ENCODE measurements around the gene RTTN. TPM values are rescaled to one million over a fixed set of nuclear protein-coding genes. Genes with fewer than 3 reads are reported as not detected.

The RTTN gene
- total RNA-seq, 1 donor from 2014 or later: 52.4 TPM

DNA sequence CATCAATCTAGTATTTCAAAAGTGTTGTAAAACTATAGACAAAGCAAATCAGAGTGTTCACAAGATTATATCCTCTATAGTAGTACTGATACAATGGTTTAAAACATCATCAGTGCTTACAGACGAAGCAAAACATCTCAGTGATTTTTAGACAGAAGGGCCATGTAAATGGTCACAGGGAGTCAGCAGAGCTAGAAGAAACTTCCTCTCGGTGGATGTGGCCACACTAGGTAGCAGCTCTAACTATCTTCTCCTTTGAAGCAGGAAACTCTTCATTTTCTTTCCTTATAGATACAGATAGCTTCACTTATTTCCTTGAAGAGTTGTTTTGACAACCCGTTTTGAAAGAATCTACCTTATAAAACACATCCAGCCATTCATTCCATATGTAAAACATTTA is 177.4 kb downstream of the RTTN start:
- Histone ChIP-seq H3K4me1 (no peaks in the 10 kb centered on the region), H3K4me3 (no peak overlapping the region), H3K27ac (no peak overlapping the region), H4K20me1 (ENCODE audit: low read depth) (no peaks in the 10 kb centered on the region), H3K79me2 (ENCODE audit: low read depth) (no peaks in the 10 kb centered on the region), H3K9ac (no peak overlapping the region), H3K4me2 (no peak overlapping the region), H3K27me3 (no peaks in the 10 kb centered on the region), H2AFZ (replicated peaks) (no peak overlapping the region), H3K36me3 (peaks cover 8% of the 10 kb centered on the region), H3F3A (ENCODE audit: low read depth) (no peaks in the 10 kb centered on the region), H3K9me3 (ENCODE audit: low read depth) (no peaks in the 10 kb centered on the region)
- H3K4me1 Mint-ChIP-seq: no peaks in the 10 kb centered on the region
- no peak overlapping the region for H3K4me3 Mint-ChIP-seq
- no peaks in the 10 kb centered on the region for H3K9me3 Mint-ChIP-seq
- TF ChIP-seq EZH2phosphoT487 (IDR thresholded peaks at IDR 0.05) (no peak), EZH2 (IDR thresholded peaks at IDR 0.05) (no peak), CTCF (IDR thresholded peaks at IDR 0.05) (no peak)
- H3K27ac Mint-ChIP-seq: no peak overlapping the region
- no peak for DNase-seq (ENCODE audit: low spot score)
- H3K27me3 Mint-ChIP-seq (ENCODE audit: insufficient read depth, low read depth): no peaks in the 10 kb centered on the region
- H3K36me3 Mint-ChIP-seq: peaks cover 30% of the 10 kb centered on the region

DNA sequence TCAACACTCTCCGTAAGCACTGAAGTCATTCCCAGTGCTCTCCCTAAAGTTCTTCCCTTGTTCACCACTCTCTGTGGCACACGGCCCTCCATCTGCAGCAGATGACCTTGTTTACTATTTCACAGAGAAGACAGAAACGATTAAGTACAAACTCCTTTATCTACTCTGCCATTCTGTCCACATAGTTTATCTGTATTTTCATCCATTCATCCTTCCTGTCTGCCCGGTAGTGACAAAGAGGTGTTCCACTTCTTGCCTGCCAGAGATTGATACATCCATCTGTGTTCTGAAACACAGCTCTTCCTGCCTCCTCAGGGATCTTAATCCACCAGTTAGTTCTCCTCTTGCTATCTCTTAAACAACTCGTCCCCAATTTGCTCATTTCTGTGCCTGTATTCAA is 179.9 kb downstream of the RTTN start:
- DNase-seq (ENCODE audit: low spot score): no peak
- Mint-ChIP-seq H3K4me1 (no peaks in the 10 kb centered on the region), H3K4me3 (no peak overlapping the region), H3K27ac (no peak overlapping the region), H3K9me3 (no peaks in the 10 kb centered on the region), H3K27me3 (ENCODE audit: insufficient read depth, low read depth) (no peaks in the 10 kb centered on the region), H3K36me3 (peaks cover 32% of the 10 kb centered on the region)
- Histone ChIP-seq H3K4me3 (no peak overlapping the region), H3F3A (ENCODE audit: low read depth) (no peaks in the 10 kb centered on the region), H3K27me3 (no peaks in the 10 kb centered on the region), H4K20me1 (ENCODE audit: low read depth) (no peaks in the 10 kb centered on the region), H3K27ac (no peak overlapping the region), H3K79me2 (ENCODE audit: low read depth) (no peaks in the 10 kb centered on the region), H3K4me1 (no peaks in the 10 kb centered on the region), H3K9ac (no peak overlapping the region), H3K36me3 (peaks cover 5% of the 10 kb centered on the region), H3K4me2 (no peak overlapping the region), H3K9me3 (ENCODE audit: low read depth) (no peaks in the 10 kb centered on the region), H2AFZ (replicated peaks) (no peak overlapping the region)
- TF ChIP-seq EZH2phosphoT487 (IDR thresholded peaks at IDR 0.05): no peak
- no peak for TF ChIP-seq EZH2 (IDR thresholded peaks at IDR 0.05)
- no peak for TF ChIP-seq CTCF (IDR thresholded peaks at IDR 0.05)

- H3K4me1 Mint-ChIP-seq: no peaks in the 10 kb centered on the region
- no peak overlapping the region for H3K4me3 Mint-ChIP-seq
- TF ChIP-seq EZH2 (IDR thresholded peaks at IDR 0.05) (no peak), EZH2phosphoT487 (IDR thresholded peaks at IDR 0.05) (no peak)
These were observed 180.7 kb downstream of the RTTN start for GRCh38 chr18:70024829-70025228.

DNA sequence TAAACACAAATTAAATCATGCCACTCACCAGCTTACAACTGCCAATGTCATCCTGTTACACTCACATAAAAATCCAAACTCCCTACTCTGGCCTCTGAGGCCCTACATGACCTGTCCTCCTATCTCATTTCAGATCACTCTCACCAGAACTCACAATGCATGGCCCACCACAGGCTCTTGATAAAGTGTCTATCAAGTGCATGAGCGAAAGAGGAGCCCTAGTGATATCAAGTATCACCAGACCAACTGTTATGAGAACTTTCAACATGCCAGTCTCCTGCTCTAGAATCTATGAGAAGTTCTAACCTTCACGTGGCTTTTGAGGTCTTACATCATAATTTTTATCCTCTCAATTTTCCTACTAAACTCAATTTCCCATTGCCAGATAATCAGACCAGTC is 181.4 kb downstream of the RTTN start:
- TF ChIP-seq EZH2 (IDR thresholded peaks at IDR 0.05) (no peak), CTCF (IDR thresholded peaks at IDR 0.05) (no peak), EZH2phosphoT487 (IDR thresholded peaks at IDR 0.05) (no peak)
- Mint-ChIP-seq H3K36me3 (peaks cover 30% of the 10 kb centered on the region), H3K27ac (no peak overlapping the region), H3K9me3 (no peaks in the 10 kb centered on the region), H3K4me1 (no peaks in the 10 kb centered on the region), H3K27me3 (ENCODE audit: insufficient read depth, low read depth) (no peaks in the 10 kb centered on the region), H3K4me3 (no peak overlapping the region)
- H3K79me2 ChIP-seq (ENCODE audit: low read depth): no peaks in the 10 kb centered on the region
- H3K36me3 ChIP-seq: no peaks in the 10 kb centered on the region
- H3K4me3 ChIP-seq: no peak overlapping the region
- H3F3A ChIP-seq (ENCODE audit: low read depth): no peaks in the 10 kb centered on the region
- no peaks in the 10 kb centered on the region for H4K20me1 ChIP-seq (ENCODE audit: low read depth)
- no peak overlapping the region for H3K4me2 ChIP-seq
- no peaks in the 10 kb centered on the region for H3K27me3 ChIP-seq
- H2AFZ ChIP-seq (replicated peaks): no peak overlapping the region
- no peak for DNase-seq (ENCODE audit: low spot score)
- H3K4me1 ChIP-seq: no peaks in the 10 kb centered on the region
- H3K27ac ChIP-seq: no peak overlapping the region
- no peaks in the 10 kb centered on the region for H3K9me3 ChIP-seq (ENCODE audit: low read depth)
- H3K9ac ChIP-seq: no peak overlapping the region

More at GRCh38 chr18:70024829-70025228, 180.7 kb downstream of the RTTN start:
- Histone ChIP-seq H3K9me3 (ENCODE audit: low read depth) (no peaks in the 10 kb centered on the region), H3K27me3 (no peaks in the 10 kb centered on the region), H3K9ac (no peak overlapping the region), H3F3A (ENCODE audit: low read depth) (no peaks in the 10 kb centered on the region), H2AFZ (replicated peaks) (no peak overlapping the region), H4K20me1 (ENCODE audit: low read depth) (no peaks in the 10 kb centered on the region), H3K27ac (no peak overlapping the region), H3K36me3 (no peaks in the 10 kb centered on the region), H3K79me2 (ENCODE audit: low read depth) (no peaks in the 10 kb centered on the region), H3K4me3 (no peak overlapping the region), H3K4me2 (no peak overlapping the region), H3K4me1 (no peaks in the 10 kb centered on the region)
- H3K9me3 Mint-ChIP-seq: no peaks in the 10 kb centered on the region
- H3K27me3 Mint-ChIP-seq (ENCODE audit: insufficient read depth, low read depth): no peaks in the 10 kb centered on the region
- no peak for DNase-seq (ENCODE audit: low spot score)
- no peak overlapping the region for H3K27ac Mint-ChIP-seq
- peaks cover 30% of the 10 kb centered on the region for H3K36me3 Mint-ChIP-seq

All from neural progenitor cell (in vitro differentiated cells).